ENCODE data around the gene NRDE2.
A peak's percentile ranks its signal among the peaks of the same experiment; 100 is the strongest.
"Not testable (repeated sequence)": the region's sequence is repeated elsewhere in the genome, so short reads cannot be mapped to it uniquely, and the experiment has no call there.

The NRDE2 gene

GRCh38 chr14:90341232-90341631, 9.5 kb upstream of the NRDE2 start:
- not testable (repeated sequence) for DNase-seq

- DNase-seq = no peak
Measured at GRCh38 chr14:90336985-90337384, 5.2 kb upstream of the NRDE2 start.

- DNase-seq = no peak
Measured at GRCh38 chr14:90336401-90336800, 4.7 kb upstream of the NRDE2 start.

DNA sequence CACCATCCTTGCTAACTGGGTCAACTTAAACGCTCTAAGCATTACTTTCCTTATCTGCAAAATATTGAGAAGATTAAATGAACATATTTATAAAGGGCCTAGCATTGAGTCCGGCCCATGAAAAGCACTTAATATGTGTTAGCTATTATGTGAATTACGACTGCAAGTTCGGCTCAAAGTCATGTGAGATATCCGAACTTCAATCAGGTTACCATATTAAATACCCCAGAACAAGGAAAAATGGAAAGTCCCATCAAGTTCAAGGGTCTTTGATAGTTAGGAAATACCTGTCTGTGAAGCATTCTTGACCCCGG, 487 bp upstream of the NRDE2 start:
- DNase-seq = no peak

GRCh38 chr14:90330203-90331196, 1.2 kb downstream of the NRDE2 start:
- no peak for DNase-seq

GRCh38 chr14:90321891-90322290, 9.8 kb downstream of the NRDE2 start:
- DNase-seq = peak in 3 of 4 experiments; percentile 36 to 49 (median 42)

DNA sequence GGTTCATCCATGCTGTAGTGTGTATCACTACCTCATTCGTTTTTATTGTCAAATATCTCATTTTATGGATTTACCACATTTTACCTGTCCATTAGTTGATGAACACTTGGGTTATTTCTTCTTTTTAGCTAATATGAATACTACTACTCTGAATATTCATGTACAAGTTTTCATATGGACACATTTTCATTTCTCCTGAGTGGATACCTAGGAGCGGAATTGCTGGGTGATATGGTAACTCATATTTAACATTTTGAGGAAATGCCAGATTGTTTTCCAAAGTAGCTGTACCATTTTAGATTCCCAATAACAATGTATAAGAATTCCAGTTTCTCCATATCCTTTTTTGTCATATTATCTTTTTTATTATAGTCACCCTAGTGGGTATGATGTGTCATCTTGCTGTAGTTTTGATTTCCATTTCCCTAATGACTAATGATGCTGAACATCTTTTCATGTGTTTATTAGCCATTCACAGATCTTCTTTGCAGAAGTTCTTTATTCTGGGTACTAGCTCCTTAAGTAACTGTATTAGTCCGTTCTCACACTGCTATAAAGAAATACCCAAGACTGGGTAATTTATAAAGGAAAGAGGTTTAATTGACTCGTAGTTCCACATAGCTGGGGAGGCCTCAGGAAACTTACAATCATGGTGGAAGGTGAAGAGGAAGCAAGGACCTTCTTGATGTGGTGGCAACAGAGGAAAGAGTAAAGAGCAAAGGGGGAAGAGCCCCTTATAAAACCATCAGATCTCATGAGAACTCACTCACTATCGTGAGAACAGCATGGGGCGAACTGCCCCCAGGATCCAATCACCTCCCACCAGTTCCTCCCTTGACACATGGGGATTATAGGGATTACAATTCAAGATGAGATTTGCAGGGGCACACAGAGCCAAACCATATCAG, 11.9 kb downstream of the NRDE2 start:
- DNase-seq = peak in 1 of 4 experiments; percentile 26

GRCh38 chr14:90319173-90319572, 12.6 kb downstream of the NRDE2 start:
- no peak for DNase-seq

GRCh38 chr14:90318016-90318415, 13.7 kb downstream of the NRDE2 start:
- DNase-seq = no peak

- DNase-seq = no peak
Measured at GRCh38 chr14:90317286-90317685, 14.5 kb downstream of the NRDE2 start.

DNA sequence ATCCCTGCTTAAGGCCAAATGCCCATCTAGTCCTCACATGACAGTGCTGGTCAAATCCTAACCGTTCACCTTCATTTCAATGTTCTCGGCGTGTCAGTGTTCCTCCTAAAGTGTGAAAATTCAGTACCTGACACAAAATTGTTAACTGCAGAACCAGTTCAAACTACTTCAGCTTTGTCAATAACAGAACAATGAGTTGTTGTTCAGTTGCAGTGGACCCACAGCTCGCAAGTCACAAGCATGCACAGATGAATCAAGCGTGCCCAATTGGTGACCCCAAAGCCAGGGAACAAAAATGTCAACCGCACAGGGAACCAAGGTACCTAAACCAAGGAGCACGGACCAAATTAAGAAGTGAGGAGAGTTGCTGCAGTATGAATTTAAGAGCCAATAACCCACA, 23.2 kb downstream of the NRDE2 start:
- DNase-seq = no peak

DNA sequence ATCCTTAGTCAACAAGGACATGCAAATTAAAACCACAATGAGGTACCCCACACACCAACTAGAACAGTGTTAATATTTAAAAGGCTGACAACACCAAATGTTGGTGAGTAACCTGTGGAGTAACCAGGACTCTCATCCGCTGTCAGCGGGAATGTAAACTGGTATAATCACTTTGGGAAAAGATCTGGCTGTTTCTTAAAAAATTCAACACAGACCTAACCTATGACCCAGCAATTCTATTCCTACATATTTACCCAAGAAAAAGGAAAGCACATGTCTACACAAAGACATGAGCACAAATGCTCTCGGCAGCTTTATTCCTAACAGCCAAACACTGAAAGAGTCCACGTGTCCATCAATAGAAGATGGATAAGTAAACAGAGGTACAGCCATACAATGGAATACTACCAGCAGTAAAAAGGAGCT, 26.6 kb downstream of the NRDE2 start:
- DNase-seq = no peak

GRCh38 chr14:90304502-90304901, 27.2 kb downstream of the NRDE2 start:
- DNase-seq = no peak

GRCh38 chr14:90303473-90303872, 28.3 kb downstream of the NRDE2 start:
- DNase-seq = no peak

DNA sequence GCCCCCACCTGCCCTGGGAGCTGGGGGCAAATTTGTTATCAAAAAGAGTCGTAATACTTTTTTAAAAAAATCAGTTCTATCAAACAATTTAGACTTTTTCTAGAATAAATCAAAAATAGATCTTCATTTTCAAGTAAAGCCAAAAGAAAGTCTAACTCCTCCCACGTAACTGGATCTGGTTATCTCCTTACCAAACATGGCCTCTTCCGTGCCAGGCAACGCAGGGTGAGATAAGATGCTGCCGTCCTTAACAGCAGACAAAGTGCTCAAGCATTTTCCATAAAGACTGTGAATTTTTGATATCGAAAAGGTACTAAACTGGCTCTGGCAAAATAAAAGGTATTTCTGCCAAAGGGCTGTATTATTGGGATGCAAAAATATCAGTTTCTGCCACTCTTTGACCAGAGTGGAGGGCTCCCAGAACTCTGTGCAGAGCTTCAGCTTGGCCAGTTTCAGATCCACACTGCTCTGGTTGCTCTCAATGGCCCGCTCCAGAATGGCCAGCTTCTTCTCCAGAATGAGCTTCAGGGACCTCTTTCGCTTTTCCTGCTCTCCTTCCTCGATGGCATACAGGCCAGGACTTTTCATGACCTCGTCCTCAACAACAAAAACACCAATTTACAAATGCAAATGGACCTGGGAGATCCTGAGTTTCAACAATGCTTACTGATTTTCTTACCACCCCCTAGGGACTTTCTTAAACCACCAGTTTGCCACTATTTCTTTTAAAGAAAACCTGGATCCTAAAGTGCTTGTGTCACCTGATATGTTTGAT, 29.0 kb downstream of the NRDE2 start:
- no peak for DNase-seq

DNA sequence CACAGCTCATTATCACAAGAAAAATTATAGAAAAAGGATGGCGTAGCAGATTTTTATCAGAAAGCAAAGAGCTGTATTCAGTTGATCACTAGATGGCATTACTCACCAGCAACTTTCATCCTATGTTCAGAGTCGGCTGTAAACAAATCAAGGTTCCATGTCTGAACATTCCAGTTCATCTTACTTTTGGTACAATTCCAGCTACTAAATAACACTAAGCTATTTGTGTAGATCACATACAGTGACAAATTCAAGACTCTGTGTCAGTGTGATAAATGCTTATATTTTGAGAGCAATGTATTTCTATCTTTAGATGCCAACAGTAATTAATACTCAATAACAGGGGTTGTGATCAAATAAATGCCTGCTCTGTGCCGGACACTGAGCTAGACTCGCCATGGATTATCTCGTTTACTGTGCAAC, 30.1 kb downstream of the NRDE2 start:
- DNase-seq = peak in 2 of 4 experiments; percentile 40 to 53

- DNase-seq = peak in 1 of 4 experiments; percentile 11
Measured at GRCh38 chr14:90301122-90301521, 30.6 kb downstream of the NRDE2 start.

GRCh38 chr14:90300611-90301047, 31.1 kb downstream of the NRDE2 start:
- peak in 3 of 4 experiments; percentile 33 to 65 (median 60) for DNase-seq

GRCh38 chr14:90299408-90299807, 32.3 kb downstream of the NRDE2 start:
- DNase-seq = peak; percentile 85 to 93 (median 88)

- DNase-seq = peak in 2 of 4 experiments; percentile 41 to 61
Measured at GRCh38 chr14:90297876-90298629, 33.7 kb downstream of the NRDE2 start.

- peak in 3 of 4 experiments; percentile 23 to 37 (median 29) for DNase-seq
Measured at GRCh38 chr14:90296641-90297040, 35.1 kb downstream of the NRDE2 start.

All from suppressor macrophage (primary cell).